T-helper 2 cell treated with Interferon-gamma antibody and Interleukin-4, amounts not matched to agents 5 μg/mL and 100 μg/mL, for 36 hours (primary cell): ENCODE results near the gene UBL7.

Experiments used
- DNase-seq: peaks from one replicate; pipeline ENCODE4 v3.0.0; 2021; ENCODE audit warnings: low spot score
- H3K27ac Mint-ChIP-seq: one replicate; pipeline ENCODE4 v1.8.0; 2021; ENCODE audit warnings: mild to moderate bottlenecking, mixed read lengths
- H3K27me3 Mint-ChIP-seq: one replicate; pipeline ENCODE4 v1.8.0; 2021; ENCODE audit warnings: low read depth, mixed read lengths
- H3K36me3 Mint-ChIP-seq: one replicate; pipeline ENCODE4 v1.8.0; 2021; ENCODE audit warnings: low read depth, mixed read lengths
- H3K4me1 Mint-ChIP-seq: one replicate; pipeline ENCODE4 v1.8.0; 2021; ENCODE audit warnings: low read depth, mixed read lengths
- H3K4me3 Mint-ChIP-seq: one replicate; pipeline ENCODE4 v1.8.0; 2022; ENCODE audit warnings: mild to moderate bottlenecking, moderate library complexity, mixed read lengths
- H3K9me3 Mint-ChIP-seq: one replicate; pipeline ENCODE4 v1.8.0; 2021; ENCODE audit warnings: mixed read lengths

The UBL7 gene

DNA sequence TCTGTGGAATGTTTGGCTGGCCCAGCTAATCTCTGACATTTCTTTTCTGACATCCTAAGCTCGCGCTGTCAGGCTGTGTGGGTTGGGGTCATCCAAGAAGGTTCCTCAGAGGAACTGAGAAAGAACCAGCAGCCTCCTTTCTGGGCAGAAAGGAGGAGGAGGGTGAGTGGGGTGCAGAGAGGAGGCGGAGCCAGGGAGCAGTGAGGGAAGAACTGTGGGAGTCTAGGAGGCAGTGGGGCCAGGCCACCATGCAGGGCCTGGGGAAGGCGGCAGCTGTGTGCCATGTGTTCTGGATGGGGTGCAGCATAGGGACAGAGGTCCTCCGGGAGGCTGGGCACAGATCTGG, 32.5 kb downstream of the UBL7 start:
- Mint-ChIP-seq H3K36me3 (peaks cover 4% of the 10 kb centered on the region), H3K9me3 (no peaks in the 10 kb centered on the region), H3K27ac (peak overlapping the region; percentile 12), H3K4me1 (peaks cover 30% of the 10 kb centered on the region), H3K4me3 (no peak overlapping the region), H3K27me3 (no peaks in the 10 kb centered on the region)
- DNase-seq = no peak

DNA sequence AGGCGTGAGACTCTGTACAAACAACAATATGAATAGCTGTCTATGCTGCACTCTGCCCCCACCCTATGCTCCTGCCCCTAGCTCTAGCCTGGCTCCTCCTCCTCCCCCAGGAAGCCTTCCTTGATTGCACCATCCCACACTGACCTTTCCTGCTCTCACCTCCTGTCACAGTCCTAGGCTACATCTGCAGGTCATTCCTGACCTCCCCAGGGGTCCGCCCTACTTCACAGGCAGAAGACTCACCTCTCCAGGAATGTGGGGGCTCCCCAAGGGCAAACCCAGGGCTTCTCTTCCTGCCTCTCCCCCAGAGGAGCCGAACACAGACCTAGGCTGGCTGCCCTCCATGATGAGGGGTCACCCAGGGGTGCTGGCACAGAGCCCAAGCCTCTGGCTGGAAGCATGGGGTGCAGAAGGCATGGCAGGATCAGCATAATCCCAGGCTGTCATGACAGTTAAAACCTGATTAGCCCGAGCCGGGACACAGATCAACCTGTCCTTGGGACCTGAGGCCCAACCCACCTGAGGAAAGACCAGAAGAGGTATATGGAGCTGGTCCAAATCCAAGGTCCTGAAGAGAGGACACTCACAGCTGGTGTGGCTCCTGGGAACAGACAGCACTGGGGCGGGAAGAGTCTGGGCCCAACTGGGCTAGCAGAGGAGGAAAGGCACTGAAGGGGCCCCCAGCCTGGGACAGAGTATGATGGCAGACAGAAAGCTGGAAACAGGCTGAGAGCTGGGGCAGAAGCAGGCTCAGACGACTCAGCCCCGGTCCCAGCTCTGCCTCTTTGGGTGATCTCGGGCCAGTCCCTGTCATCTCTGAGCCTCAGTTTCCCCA, 33.1 kb downstream of the UBL7 start:
- no peak overlapping the region for H3K4me3 Mint-ChIP-seq
- H3K4me1 Mint-ChIP-seq = peaks cover 30% of the 10 kb centered on the region
- peak overlapping the region; percentile 70 for H3K27ac Mint-ChIP-seq
- DNase-seq = no peak
- H3K9me3 Mint-ChIP-seq = no peaks in the 10 kb centered on the region
- H3K36me3 Mint-ChIP-seq = peaks cover 4% of the 10 kb centered on the region
- H3K27me3 Mint-ChIP-seq = no peaks in the 10 kb centered on the region

DNA sequence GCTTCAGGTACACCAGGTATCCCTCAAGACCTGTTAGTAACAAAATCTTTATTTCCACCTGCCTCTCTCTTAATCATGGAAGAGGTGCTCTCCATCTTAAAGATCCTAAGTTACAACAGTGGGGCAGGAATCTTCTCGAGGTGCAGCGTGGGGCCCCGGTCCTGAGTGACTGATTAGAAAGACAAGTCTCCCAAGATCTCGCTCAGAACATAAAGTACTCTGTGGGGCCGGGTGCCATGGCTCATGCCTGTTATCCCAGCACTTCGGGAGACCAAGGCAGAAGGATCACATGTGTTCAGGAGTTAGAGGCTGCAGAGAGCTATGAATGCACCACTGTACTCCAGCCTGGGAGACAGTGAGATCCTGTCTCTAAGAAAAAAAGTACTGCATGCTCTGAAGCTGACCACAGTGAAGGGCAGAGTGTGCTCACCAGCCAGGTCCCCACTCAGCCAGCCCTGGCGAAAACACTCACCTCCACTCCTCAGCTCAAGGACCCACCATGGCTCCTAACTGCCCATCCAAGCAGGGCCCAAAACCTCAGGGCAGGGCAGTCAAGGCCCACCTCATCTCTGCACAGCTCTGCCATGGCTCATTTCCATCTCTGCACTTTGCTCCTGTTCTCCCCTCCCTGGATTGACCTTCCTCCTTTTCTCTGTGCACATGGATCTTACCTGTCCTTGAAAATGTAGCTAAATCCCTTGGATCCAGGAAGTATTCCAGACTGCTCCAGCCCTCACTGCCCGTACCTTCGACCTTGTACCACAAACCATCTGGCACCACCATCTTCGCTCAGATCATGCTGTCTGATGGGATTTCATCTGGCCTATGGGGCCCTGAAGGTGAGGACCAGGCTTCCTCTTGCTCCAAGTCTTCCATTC, 34.3 kb downstream of the UBL7 start:
- Mint-ChIP-seq H3K4me1 (peaks cover 20% of the 10 kb centered on the region), H3K4me3 (no peak overlapping the region), H3K27ac (peak overlapping the region; percentile 18), H3K9me3 (no peaks in the 10 kb centered on the region), H3K36me3 (peaks cover 4% of the 10 kb centered on the region), H3K27me3 (no peaks in the 10 kb centered on the region)
- no peak for DNase-seq

DNA sequence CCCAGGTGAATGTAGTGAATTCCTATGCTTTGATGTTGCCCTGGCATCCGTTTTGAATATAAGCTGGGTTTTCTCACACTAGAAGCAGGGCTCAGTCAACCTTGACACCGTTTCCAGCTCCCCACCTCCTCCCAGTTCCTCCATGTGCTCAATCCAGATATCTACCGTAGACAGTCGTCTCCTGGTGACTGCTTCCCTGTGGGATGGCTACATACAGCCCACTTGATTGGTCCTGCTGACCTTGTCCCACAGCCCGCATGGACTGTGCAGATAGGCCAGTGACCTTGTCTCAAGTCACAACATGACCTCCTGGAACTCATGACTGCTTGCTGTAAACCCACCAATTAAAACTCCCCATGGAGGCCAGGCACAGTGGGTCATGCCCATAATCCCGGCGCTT, 35.3 kb downstream of the UBL7 start:
- Mint-ChIP-seq H3K4me1 (peaks cover 15% of the 10 kb centered on the region), H3K27ac (no peak overlapping the region), H3K4me3 (no peak overlapping the region), H3K9me3 (no peaks in the 10 kb centered on the region), H3K27me3 (no peaks in the 10 kb centered on the region), H3K36me3 (peaks cover 4% of the 10 kb centered on the region)
- DNase-seq = no peak

DNA sequence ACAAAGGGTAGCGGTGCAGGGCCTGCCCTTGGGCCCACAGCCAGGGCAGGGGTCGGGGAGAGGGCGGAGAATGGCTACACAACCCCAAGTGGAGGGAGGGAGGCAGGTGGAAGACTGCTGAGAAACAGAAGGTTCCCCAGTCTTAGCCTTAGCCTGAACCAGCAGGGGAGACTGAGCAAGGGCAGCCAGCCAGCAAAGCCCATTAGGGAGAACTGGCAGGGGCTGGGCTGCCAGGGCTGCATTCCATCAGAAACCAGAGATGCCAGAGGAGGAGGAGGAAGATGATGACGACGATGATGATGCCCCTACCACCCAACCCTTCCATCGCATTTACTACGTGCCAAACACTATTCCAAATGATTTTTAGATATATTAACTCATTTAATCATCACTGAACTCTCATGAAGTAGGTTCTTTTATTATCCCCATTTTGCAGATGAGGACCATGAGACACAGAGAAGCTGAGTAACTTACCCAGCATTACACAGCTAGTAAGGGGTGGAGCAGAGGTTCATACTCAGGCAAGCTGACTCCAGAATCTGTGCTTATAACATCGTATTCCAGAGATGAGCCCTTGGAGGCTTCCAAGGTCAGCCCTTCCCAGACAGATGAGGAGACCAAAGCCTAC, 35.9 kb downstream of the UBL7 start:
- H3K4me1 Mint-ChIP-seq = peaks cover 19% of the 10 kb centered on the region
- H3K4me3 Mint-ChIP-seq = no peak overlapping the region
- H3K36me3 Mint-ChIP-seq = peaks cover 4% of the 10 kb centered on the region
- DNase-seq = no peak
- no peaks in the 10 kb centered on the region for H3K9me3 Mint-ChIP-seq
- no peaks in the 10 kb centered on the region for H3K27me3 Mint-ChIP-seq
- peak overlapping the region; percentile 33 for H3K27ac Mint-ChIP-seq

DNA sequence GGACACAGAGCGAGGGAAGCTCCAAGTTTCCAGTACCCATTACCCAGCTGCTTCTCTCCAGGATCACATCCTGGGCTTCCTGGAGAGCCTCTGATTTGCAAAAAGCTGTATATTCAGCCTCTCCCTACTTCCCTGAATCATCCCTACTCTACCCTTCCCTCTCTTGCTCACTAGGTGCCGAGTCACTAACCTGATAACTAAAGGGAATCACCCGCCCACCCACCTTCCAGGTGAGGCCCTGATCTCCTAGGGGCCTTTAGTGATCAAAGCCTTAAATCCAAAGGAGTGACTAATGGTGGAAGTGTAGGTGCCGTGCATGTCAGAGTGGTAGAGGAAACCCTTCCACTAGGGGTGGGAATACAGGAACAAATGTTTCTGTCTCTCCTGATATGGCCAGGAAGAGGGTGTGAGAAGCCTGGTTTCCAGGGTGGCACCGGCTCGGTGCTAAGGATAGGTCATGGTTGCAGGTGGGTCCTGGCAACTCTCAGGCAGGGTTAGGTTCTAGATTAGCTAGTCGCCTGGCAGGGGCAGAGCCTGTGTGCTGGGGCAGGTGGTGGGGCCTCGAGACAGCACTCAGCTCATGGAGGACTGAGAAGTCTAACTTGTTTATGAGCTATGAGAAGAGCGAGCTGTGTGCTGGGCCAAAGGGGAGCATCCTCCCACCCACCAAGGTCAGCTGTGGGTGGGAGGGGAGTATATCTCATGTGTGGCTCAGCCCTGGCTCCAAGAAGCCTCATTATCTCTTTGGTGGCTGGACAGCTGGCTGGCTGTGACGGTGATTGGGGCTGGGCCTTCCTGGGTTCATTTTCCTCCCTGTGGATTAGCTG, 37.3 kb downstream of the UBL7 start:
- peaks cover 16% of the 10 kb centered on the region for H3K4me1 Mint-ChIP-seq
- no peak overlapping the region for H3K4me3 Mint-ChIP-seq
- DNase-seq = no peak
- H3K36me3 Mint-ChIP-seq = peaks cover 4% of the 10 kb centered on the region
- no peaks in the 10 kb centered on the region for H3K9me3 Mint-ChIP-seq
- peak overlapping the region; percentile 46 for H3K27ac Mint-ChIP-seq
- H3K27me3 Mint-ChIP-seq = no peaks in the 10 kb centered on the region

DNA sequence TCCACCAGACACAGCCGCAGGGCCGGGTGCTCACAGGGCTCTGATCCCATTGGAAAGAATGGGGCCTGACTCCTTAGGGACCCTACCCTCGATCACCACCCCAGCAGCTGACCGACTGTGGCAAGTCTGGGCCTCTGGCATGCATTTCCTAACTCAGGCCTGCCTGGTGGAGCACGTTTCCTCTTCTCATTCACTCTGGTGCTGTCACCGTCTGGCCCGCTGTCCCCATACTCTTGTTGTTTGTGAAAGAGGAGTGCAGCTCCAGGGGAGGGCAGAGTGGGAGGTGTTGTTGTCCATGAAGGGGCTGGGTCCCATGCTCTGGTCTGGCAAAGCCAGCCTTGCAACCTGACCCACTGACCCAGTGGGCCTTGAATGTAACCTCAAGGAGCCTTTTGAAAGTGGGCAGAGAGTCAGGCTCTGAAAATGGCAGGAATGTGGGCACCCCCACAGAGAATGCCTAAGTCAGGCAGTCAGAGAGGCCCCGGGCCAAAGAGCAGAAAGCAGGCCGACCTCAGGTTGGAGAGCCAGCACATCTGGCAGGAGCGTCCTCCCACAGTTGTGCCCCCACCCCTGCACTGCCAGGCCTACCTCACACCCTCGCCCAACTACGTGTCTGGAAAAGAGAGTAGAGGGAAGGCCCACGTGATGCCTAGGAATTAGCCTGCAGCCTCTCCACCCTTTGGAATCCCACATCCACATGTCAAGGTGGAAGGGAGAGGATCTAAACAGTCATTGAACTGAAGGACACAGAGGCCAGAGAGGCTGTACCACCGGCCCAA, 38.1 kb downstream of the UBL7 start:
- peaks cover 13% of the 10 kb centered on the region for H3K4me1 Mint-ChIP-seq
- no peak overlapping the region for H3K27ac Mint-ChIP-seq
- peaks cover 4% of the 10 kb centered on the region for H3K36me3 Mint-ChIP-seq
- no peak for DNase-seq
- no peak overlapping the region for H3K4me3 Mint-ChIP-seq
- H3K9me3 Mint-ChIP-seq = no peaks in the 10 kb centered on the region
- H3K27me3 Mint-ChIP-seq = no peaks in the 10 kb centered on the region

DNA sequence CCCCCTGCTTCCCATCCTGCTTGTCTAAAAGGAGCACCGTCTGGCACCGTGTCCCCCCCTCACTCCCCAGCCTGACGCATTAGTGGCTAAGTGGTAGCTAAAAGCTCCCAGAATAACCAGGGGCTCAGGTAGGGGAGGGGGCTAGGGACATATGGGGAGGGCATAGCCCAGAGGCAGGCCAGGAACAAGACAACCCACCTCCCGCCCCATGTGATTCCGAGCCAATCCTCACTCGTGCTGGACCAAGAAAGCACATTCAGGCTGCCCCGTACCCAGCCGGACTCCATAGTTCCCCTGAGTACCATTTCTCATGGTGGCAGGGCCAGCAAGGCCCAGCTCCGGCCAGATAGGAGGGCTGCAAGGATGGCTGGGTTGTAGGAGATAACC, 38.7 kb downstream of the UBL7 start:
- H3K27me3 Mint-ChIP-seq = no peaks in the 10 kb centered on the region
- peaks cover 13% of the 10 kb centered on the region for H3K4me1 Mint-ChIP-seq
- no peak overlapping the region for H3K27ac Mint-ChIP-seq
- no peak for DNase-seq
- H3K4me3 Mint-ChIP-seq = no peak overlapping the region
- H3K36me3 Mint-ChIP-seq = peaks cover 2% of the 10 kb centered on the region
- H3K9me3 Mint-ChIP-seq = no peaks in the 10 kb centered on the region

DNA sequence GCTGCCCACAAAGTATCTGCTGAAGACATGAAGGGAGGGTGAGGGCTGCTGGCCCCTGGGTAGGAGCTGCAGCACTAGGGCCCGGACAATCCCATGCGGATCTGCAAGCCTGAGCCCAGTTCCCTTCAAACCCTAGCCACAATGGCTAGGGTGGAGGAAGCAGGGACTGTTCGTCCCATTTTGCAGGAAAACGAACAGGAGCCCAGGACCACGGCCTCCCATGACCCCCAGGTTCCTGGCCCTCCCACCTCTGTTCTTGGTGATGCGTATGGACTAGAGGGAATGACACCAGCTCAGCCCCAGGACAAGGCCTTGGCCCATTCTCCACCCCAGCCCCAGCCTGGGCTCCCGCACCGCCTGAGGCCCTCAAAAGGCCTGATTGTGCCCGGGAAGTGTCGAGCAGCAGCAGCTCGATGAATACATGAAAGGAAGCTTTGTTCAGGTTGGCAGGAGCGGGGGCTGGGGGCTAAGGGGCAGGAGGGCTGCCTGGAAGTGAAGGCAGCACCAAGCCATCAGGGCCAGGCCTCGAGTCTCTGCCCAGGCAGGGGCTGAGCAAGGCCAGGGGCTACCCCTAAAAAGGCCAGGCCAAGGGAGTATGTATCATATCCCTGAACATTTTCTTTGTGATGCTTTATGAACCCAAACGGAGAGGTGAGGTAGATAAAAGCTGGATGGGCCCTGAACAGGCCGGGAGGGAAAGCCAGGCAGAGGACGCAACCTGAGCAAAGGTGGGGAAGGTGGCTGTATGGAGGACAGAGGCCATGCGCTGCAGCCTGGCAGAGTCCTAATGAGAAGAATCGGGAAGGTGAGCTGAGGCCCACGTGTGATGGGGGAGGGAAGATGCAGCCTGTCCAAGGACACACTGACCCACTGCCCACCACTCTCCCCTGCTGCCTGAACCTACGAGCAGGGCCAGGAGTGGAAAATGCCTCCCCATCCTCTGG, 39.4 kb downstream of the UBL7 start:
- no peaks in the 10 kb centered on the region for H3K36me3 Mint-ChIP-seq
- no peaks in the 10 kb centered on the region for H3K27me3 Mint-ChIP-seq
- peak overlapping the region; percentile 19 for H3K27ac Mint-ChIP-seq
- DNase-seq = no peak
- H3K4me3 Mint-ChIP-seq = no peak overlapping the region
- no peaks in the 10 kb centered on the region for H3K9me3 Mint-ChIP-seq
- peaks cover 12% of the 10 kb centered on the region for H3K4me1 Mint-ChIP-seq

DNA sequence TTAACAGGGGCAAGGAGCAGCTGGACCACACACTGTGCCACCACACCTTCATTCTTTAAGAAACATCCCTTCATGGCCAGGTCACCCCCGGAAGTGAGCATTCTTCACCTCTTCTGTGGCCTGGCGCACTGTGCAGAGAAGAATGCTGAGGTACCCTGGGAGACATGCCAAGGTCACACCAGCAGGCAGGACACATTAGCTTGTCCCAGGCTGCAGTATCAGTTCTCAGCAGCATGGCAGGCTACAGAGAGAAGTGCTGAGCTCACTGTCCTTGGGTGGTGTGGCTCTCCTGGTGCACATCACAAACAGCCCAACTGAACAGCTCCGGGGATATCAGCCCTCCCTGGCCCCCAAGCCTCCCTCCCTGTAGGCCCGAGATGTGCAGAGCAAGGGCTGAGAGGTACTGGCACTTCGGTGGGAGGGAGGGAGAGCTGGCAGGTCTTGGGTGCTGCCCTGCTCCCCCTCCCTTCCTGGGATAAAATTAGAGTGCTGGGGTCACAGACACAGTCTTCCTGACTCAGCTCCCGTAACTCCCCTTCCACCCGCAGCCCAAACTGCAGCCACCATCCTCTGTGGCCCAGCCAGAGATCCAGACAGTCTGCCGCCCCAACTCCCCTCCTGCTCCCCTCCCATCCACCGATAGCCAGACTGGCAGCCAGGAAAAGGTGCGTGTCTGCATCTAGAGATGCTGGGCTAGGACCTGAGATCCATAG, 40.6 kb downstream of the UBL7 start:
- Mint-ChIP-seq H3K9me3 (no peaks in the 10 kb centered on the region), H3K27me3 (no peaks in the 10 kb centered on the region), H3K4me3 (no peak overlapping the region), H3K27ac (peak overlapping the region; percentile 69), H3K4me1 (peaks cover 15% of the 10 kb centered on the region), H3K36me3 (peaks cover 3% of the 10 kb centered on the region)
- DNase-seq = no peak

DNA sequence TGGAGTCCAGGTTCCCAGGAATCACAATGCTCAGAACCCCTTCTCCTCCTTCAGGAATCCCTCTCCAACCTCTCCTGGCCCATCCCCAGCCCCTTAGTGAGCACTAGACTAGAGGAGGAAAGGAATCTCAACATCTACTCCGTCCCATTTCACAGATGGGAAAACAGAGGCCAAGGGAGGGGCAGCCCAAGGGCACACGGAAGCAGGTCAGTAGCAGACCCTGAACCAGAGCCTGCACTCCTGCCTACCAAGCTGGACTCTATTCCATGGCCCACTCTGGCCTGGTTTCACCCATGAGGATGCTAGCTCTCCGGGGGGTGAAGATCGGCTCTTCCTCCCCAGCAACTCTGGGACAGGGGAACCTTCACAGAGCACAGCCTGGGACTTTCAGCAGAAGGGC, 41.5 kb downstream of the UBL7 start:
- H3K27me3 Mint-ChIP-seq = no peaks in the 10 kb centered on the region
- no peak overlapping the region for H3K27ac Mint-ChIP-seq
- H3K36me3 Mint-ChIP-seq = peaks cover 3% of the 10 kb centered on the region
- H3K4me1 Mint-ChIP-seq = peaks cover 24% of the 10 kb centered on the region
- no peaks in the 10 kb centered on the region for H3K9me3 Mint-ChIP-seq
- DNase-seq = no peak
- no peak overlapping the region for H3K4me3 Mint-ChIP-seq
